B cell (primary cell): Measurements from ENCODE around the gene IL4R. TPM values are rescaled to one million over a fixed set of nuclear protein-coding genes. Genes with fewer than 3 reads are reported as not detected.
A peak's percentile ranks its signal among the peaks of the same experiment; 100 is the strongest.

Experiments used
- ATAC-seq: fragments of 200-7000 bp; cut with Tn5 transposase; one replicate; pipeline ENCODE4 v1.10.0; 2021; ENCODE audit warnings: low read depth, mild to moderate bottlenecking, moderate number of reproducible peaks, moderate library complexity
- CTCF ChIA-PET: fragments of 350-600 bp; sonication (Branson Sonifier 250); formaldehyde crosslinking; loops from one replicate; lab custom pipeline; 2021; ENCODE audit warnings: antibody characterized with exemption, inconsistent platforms; lab: Charles Lee
- POLR2A ChIA-PET: fragments of 350-600 bp; sonication (Branson Sonifier 250); formaldehyde crosslinking; loops from one replicate; lab custom pipeline; 2021; ENCODE audit warnings: antibody characterized with exemption; lab: Charles Lee
- DNase-seq: peaks from one replicate; pipeline ENCODE4 v3.0.0; 2013
- H2AFZ ChIP-seq: 2 replicates; pipeline ENCODE4 v1.6.1; 2012; ENCODE audit warnings: mild to moderate bottlenecking, low read depth, low read length; ENCODE audit not compliant: insufficient read depth, poor library complexity, severe bottlenecking
- H3K27ac ChIP-seq, 2 donors: 1 replicate in 1 of 2; 2 replicates in 1 of 2; pipeline ENCODE4 v1.5.1; 2012 to 2013; ENCODE audit warnings: low read length in 2 of 2, mild to moderate bottlenecking in 2 of 2, moderate library complexity in 1 of 2
- H3K27me3 ChIP-seq, 4 experiments: fragments of 200-600 bp in 1 of 4; sonication (generic) in 1 of 4; replicated peaks in 1 of 4; 1 replicate in 2 of 4; 2 replicates in 2 of 4; pipeline versions ENCODE4 v1.6.1 to v1.7.0; 2013 to 2016; ENCODE audit warnings: low read length in 3 of 4, mild to moderate bottlenecking in 2 of 4, mixed read lengths in 1 of 4, moderate library complexity in 1 of 4; ENCODE audit not compliant: insufficient read depth in 4 of 4, control insufficient read depth in 3 of 4; ENCODE audit errors: control extremely low read depth in 1 of 4
- H3K36me3 ChIP-seq, 2 experiments: replicated peaks in 1 of 2; 1 replicate in 1 of 2; 2 replicates in 1 of 2; pipeline versions ENCODE4 v1.6.1 to v1.7.1; 2013; ENCODE audit warnings: low read length in 1 of 2; ENCODE audit not compliant: insufficient read depth in 2 of 2, control insufficient read depth in 1 of 2; ENCODE audit errors: control extremely low read depth in 1 of 2, extremely low read depth in 1 of 2
- H3K4me1 ChIP-seq, 2 donors: fragments of 200-600 bp in 1 of 2; sonication (generic) in 1 of 2; 1 replicate in 1 of 2; 2 replicates in 1 of 2; pipeline versions ENCODE4 v1.5.1 to v1.6.1; 2013 to 2017; ENCODE audit warnings: low read length in 2 of 2; ENCODE audit not compliant: control insufficient read depth in 2 of 2, insufficient read depth in 2 of 2
- H3K4me2 ChIP-seq: replicated peaks from 2 replicates; pipeline ENCODE3; 2012; ENCODE audit warnings: mild to moderate bottlenecking, low read depth, low read length; ENCODE audit not compliant: poor library complexity, severe bottlenecking
- H3K4me3 ChIP-seq, 5 experiments: fragments of 200-600 bp in 1 of 5; sonication (generic) in 1 of 5; 1 replicate in 3 of 5; 2 replicates in 2 of 5; pipeline versions ENCODE4 v1.5.1 to v1.7.0; 2011 to 2016; ENCODE audit warnings: low read length in 4 of 5, mild to moderate bottlenecking in 4 of 5, low read depth in 2 of 5, control low read depth in 1 of 5, moderate library complexity in 1 of 5; ENCODE audit not compliant: insufficient read depth in 1 of 5; ENCODE audit errors: control extremely low read depth in 1 of 5, extremely low read depth in 1 of 5
- H3K79me2 ChIP-seq: fragments of 200-600 bp; sonication (generic); one replicate; pipeline ENCODE4 v1.6.0; 2016; ENCODE audit warnings: low read length; ENCODE audit not compliant: control insufficient read depth, insufficient read depth
- H3K9ac ChIP-seq: fragments of 200-600 bp; sonication (generic); 2 replicates; pipeline ENCODE4 v1.6.1; 2017; ENCODE audit warnings: mild to moderate bottlenecking, low read length, moderate library complexity
- H3K9me3 ChIP-seq, 3 donors: one replicate each; pipeline versions ENCODE4 v1.6.1 to v1.7.1; 2013; ENCODE audit warnings: low read length in 2 of 3; ENCODE audit not compliant: control insufficient read depth in 2 of 3, insufficient read depth in 1 of 3; ENCODE audit errors: control extremely low read depth in 1 of 3
- H4K20me1 ChIP-seq: 2 replicates; pipeline ENCODE4 v1.6.0; 2012; ENCODE audit warnings: mild to moderate bottlenecking, low read length; ENCODE audit not compliant: insufficient read depth, control insufficient read depth, poor library complexity, severe bottlenecking
- H3K27ac Mint-ChIP-seq: one replicate; pipeline ENCODE4 v1.8.0; 2021; ENCODE audit warnings: mixed read lengths
- H3K27me3 Mint-ChIP-seq: one replicate; pipeline ENCODE4 v1.8.0; 2021; ENCODE audit warnings: mixed read lengths
- H3K4me1 Mint-ChIP-seq: one replicate; pipeline ENCODE4 v1.8.0; 2021; ENCODE audit warnings: mixed read lengths
- H3K4me3 Mint-ChIP-seq: one replicate; pipeline ENCODE4 v1.8.0; 2021; ENCODE audit warnings: mixed read lengths
- H3K9me3 Mint-ChIP-seq: one replicate; pipeline ENCODE4 v1.8.0; 2022; ENCODE audit warnings: mixed read lengths; ENCODE audit not compliant: insufficient read depth
- CTCF ChIP-seq: fragments of 200-600 bp; IDR thresholded peaks from one replicate; pipeline ENCODE4 v1.8.0; 2022; ENCODE audit warnings: antibody characterized with exemption, mild to moderate bottlenecking
- EZH2 ChIP-seq: IDR thresholded peaks from 2 replicates; pipeline ENCODE4 v1.6.1; 2012; ENCODE audit warnings: borderline replicate concordance, low read depth, mild to moderate bottlenecking, moderate library complexity, low read length; ENCODE audit not compliant: insufficient read depth, poor library complexity, severe bottlenecking
- WGBS: methylation state at CpG from one replicate; pipeline ENCODE4 v1.1.5; 2013; ENCODE audit warnings: missing lambda C conversion rate; ENCODE audit not compliant: insufficient coverage; 5-methylcytosine and 5-hydroxymethylcytosine counted together
- intact Hi-C: fragments of 100-400 bp; cut with micrococcal nuclease; formaldehyde crosslinking; loops from one replicate; pipeline ENCODE4 v1.10.0; 2022
- polyA plus RNA-seq: library from polyadenylated mRNA; depleted of rRNA; stranded (reverse); fragments of >200 nt; gene quantifications from 2 replicates; pipeline ENCODE4 v1.2.3, GENCODE V29; 2012
- total RNA-seq, 2 donors: library from RNA; stranded (reverse); fragments of 120-200 nt in 1 of 2; gene quantifications; 1 replicate in 1 of 2; 2 replicates in 1 of 2; pipeline versions ENCODE4 v1.2.3 to v1.2.4, GENCODE V29; 2013 to 2022

IL4R gene
- total and polyA plus RNA-seq, 2 donors (not counting 1 experiment from before 2014, with no cell fraction given) = 311 to 966 TPM

GRCh38 chr16:27325736-27326135, 12.0 kb downstream of the IL4R start:
- Histone ChIP-seq H3K4me2 (peak overlapping the region; percentile 44), H4K20me1 (peaks cover 99% of the 10 kb centered on the region), H3K9me3 (peaks cover 0 to 12% (median 0%) of the 10 kb centered on the region in 3 donors), H3K9ac (no peak overlapping the region), H2AFZ (no peak overlapping the region), H3K4me1 (peaks cover 74 to 83% of the 10 kb centered on the region in 2 donors), H3K36me3 (peaks cover 5 to 74% of the 10 kb centered on the region in 2 experiments), H3K79me2 (peaks cover 100% of the 10 kb centered on the region), H3K27ac (peak overlapping the region in 1 of 2 donors; percentile 64), H3K4me3 (no peak overlapping the region), H3K27me3 (no peaks in the 10 kb centered on the region)
- Mint-ChIP-seq H3K27ac (peak overlapping the region; percentile 41), H3K4me1 (peaks cover 78% of the 10 kb centered on the region), H3K4me3 (peak overlapping the region; percentile 29), H3K9me3 (no peaks in the 10 kb centered on the region), H3K27me3 (no peaks in the 10 kb centered on the region)
- intact Hi-C loops = no loop called here
- DNase-seq = no peak
- 98% methylated on average over 7 of the region's 8 CpGs for WGBS
- TF ChIP-seq EZH2 (no peak), CTCF (no peak)
- no peak for ATAC-seq
- ChIA-PET CTCF (interaction anchor here (0.8 to 13.3 kb wide), 2 partner anchors 42 to 91 kb away, joined by 3 to 172 read pairs; no protein-coding TSS in a partner anchor), POLR2A (no interaction called here)

- H3K9ac ChIP-seq = no peak overlapping the region
Observed at GRCh38 chr16:27326251-27326650, 12.5 kb downstream of the IL4R start.

More at GRCh38 chr16:27326251-27326650, 12.5 kb downstream of the IL4R start:
- Mint-ChIP-seq H3K4me1 (peaks cover 80% of the 10 kb centered on the region), H3K27me3 (no peaks in the 10 kb centered on the region), H3K9me3 (no peaks in the 10 kb centered on the region), H3K4me3 (no peak overlapping the region), H3K27ac (peak overlapping the region; percentile 71)
- Histone ChIP-seq H3K4me3 (peak overlapping the region in 1 of 5 experiments; percentile 24), H3K27ac (peak overlapping the region; percentile 25 to 64), H3K36me3 (peaks cover 6 to 75% of the 10 kb centered on the region in 2 experiments), H2AFZ (no peak overlapping the region), H3K4me1 (peaks cover 73 to 82% of the 10 kb centered on the region in 2 donors), H3K9me3 (peaks cover 0 to 12% (median 0%) of the 10 kb centered on the region in 3 donors), H4K20me1 (peaks cover 99% of the 10 kb centered on the region), H3K79me2 (peaks cover 100% of the 10 kb centered on the region), H3K27me3 (no peaks in the 10 kb centered on the region), H3K4me2 (peak overlapping the region; percentile 44)
- ChIA-PET POLR2A (no interaction called here), CTCF (interaction anchor here (0.8 to 13.3 kb wide), 3 partner anchors 43 to 91 kb away, joined by 3 to 172 read pairs (median 3); no protein-coding TSS in a partner anchor)
- intact Hi-C loops = no loop called here
- WGBS = 90% methylated on average over 3 of the region's 6 CpGs
- TF ChIP-seq EZH2 (no peak), CTCF (no peak)
- ATAC-seq (no peak), DNase-seq (no peak)
